ENCODE results near the gene OBSL1. TPM values are rescaled to one million over a fixed set of nuclear protein-coding genes. Genes with fewer than 3 reads are reported as not detected.

OBSL1 gene
- polyA plus RNA-seq, 3 donors, result 110 to 125 (median 124) TPM

- DNase-seq (ENCODE audit: low read depth in 3 of 3, low spot score in 2 of 3), result no peak
Measured at GRCh38 chr2:219536967-219537366, 34.4 kb downstream of the OBSL1 start.

- DNase-seq (ENCODE audit: low read depth in 3 of 3, low spot score in 2 of 3), result no peak
Measured at GRCh38 chr2:219536425-219536824, 34.9 kb downstream of the OBSL1 start.

- DNase-seq (ENCODE audit: low read depth in 3 of 3, low spot score in 2 of 3), result no peak
Measured at GRCh38 chr2:219533930-219534661, 37.2 kb downstream of the OBSL1 start.

GRCh38 chr2:219532378-219532649 lies 39.0 kb downstream of the OBSL1 start:
- DNase-seq (ENCODE audit: low read depth in 3 of 3, low spot score in 2 of 3), result no peak

- DNase-seq (ENCODE audit: low read depth in 3 of 3, low spot score in 2 of 3), result no peak
Measured at GRCh38 chr2:219531639-219532377, 39.5 kb downstream of the OBSL1 start.

GRCh38 chr2:219530048-219530963 lies 41.0 kb downstream of the OBSL1 start:
- DNase-seq (ENCODE audit: low read depth in 3 of 3, low spot score in 2 of 3), result peak in 1 of 3 donors; percentile 65

GRCh38 chr2:219527472-219527871 lies 43.9 kb downstream of the OBSL1 start:
- DNase-seq (ENCODE audit: low read depth in 3 of 3, low spot score in 2 of 3), result no peak

GRCh38 chr2:219527076-219527394 lies 44.3 kb downstream of the OBSL1 start:
- no peak for DNase-seq (ENCODE audit: low read depth in 3 of 3, low spot score in 2 of 3)

- no peak for DNase-seq (ENCODE audit: low read depth in 3 of 3, low spot score in 2 of 3)
Measured at GRCh38 chr2:219526320-219527075, 44.8 kb downstream of the OBSL1 start.

- DNase-seq (ENCODE audit: low read depth in 3 of 3, low spot score in 2 of 3), result no peak
Measured at GRCh38 chr2:219525533-219526232, 45.7 kb downstream of the OBSL1 start.

GRCh38 chr2:219524817-219525216 lies 46.5 kb downstream of the OBSL1 start:
- no peak for DNase-seq (ENCODE audit: low read depth in 3 of 3, low spot score in 2 of 3)

GRCh38 chr2:219523031-219523671 lies 48.2 kb downstream of the OBSL1 start:
- DNase-seq (ENCODE audit: low read depth in 3 of 3, low spot score in 2 of 3), result no peak

- no peak for DNase-seq (ENCODE audit: low read depth in 3 of 3, low spot score in 2 of 3)
Measured at GRCh38 chr2:219522111-219523030, 49.0 kb downstream of the OBSL1 start.

- no peak for DNase-seq (ENCODE audit: low read depth in 3 of 3, low spot score in 2 of 3)
Measured at GRCh38 chr2:219521066-219521880, 50.1 kb downstream of the OBSL1 start.

GRCh38 chr2:219520079-219520478 lies 51.3 kb downstream of the OBSL1 start:
- no peak for DNase-seq (ENCODE audit: low read depth in 3 of 3, low spot score in 2 of 3)

- no peak for DNase-seq (ENCODE audit: low read depth in 3 of 3, low spot score in 2 of 3)
Measured at GRCh38 chr2:219519526-219519916, 51.8 kb downstream of the OBSL1 start.

- no peak for DNase-seq (ENCODE audit: low read depth in 3 of 3, low spot score in 2 of 3)
Measured at GRCh38 chr2:219517954-219518778, 53.2 kb downstream of the OBSL1 start.
